GM18520 (cell line): ENCODE data around the gene PRKCE.

Experiments used
- ATAC-seq: cut with Tn5 transposase; IDR thresholded peaks from one replicate; pipeline ENCODE4 v1.9.1; 2021; ENCODE audit not compliant: unreplicated experiment

Gene PRKCE

GRCh38 chr2:46125798-46126197, 474.3 kb downstream of the PRKCE start:
- no peak for ATAC-seq

GRCh38 chr2:46126571-46126970, 475.1 kb downstream of the PRKCE start:
- no peak for ATAC-seq

DNA sequence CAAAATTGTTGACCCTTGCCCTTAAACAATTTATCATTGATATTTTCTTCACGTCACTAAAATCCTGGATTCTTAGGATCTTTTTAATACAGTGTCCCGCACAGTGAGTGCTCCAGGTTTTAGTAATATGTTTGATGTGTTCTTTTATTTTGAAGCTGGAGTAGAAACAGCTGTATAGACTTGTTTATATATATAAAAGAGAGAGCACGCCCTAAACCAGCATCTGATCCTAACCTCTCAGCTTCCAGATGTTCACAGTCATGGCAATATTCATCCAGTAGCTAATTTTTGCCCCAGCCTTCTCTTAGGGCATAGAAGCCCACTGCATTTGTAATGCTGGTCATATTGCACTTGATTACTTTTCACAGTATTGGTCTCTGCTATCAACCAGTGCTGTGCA, 475.7 kb downstream of the PRKCE start:
- ATAC-seq = no peak

DNA sequence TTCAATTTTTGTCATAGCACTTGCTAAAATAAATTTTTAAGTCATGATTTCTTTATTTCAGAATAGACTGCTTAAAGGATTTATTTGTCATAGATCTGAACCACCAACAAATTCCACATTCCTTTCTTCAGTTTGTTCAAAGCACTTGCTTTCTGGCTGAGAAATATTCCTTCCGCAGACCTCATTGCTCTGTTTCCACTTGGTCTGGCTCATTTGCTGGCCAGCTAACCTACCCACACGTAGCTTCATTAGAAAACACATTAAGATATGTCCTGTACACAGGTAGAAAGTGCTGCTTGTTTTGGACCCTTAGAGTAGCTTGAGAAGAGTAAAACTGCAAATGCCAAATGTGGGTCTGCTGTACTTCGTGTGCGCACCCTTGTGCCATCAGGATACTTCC, 479.0 kb downstream of the PRKCE start:
- ATAC-seq = no peak

DNA sequence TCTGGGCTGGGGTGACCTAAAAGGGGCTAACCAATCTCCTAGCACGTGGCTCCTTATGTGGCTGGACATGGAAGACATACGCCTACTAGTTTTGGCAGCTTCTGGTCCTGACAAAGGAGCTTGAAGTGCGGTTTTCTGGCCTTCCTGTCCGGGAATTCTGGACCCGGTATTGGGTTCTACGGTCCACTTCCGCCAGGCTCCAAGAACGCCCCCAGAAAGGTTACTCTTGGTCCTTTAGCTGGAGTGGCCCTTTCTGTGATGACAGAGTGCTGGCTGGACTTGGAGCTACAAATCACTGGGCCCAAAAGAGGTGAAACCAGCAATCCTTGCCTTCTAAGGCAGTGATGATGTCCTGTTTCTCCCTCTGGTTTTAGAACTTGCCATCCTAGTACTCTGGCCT, 481.5 kb downstream of the PRKCE start:
- no peak for ATAC-seq

GRCh38 chr2:46134531-46135227, 483.2 kb downstream of the PRKCE start:
- no peak for ATAC-seq

- no peak for ATAC-seq
These were observed 483.9 kb downstream of the PRKCE start for GRCh38 chr2:46135228-46135855.

- ATAC-seq = no peak
These were observed 484.5 kb downstream of the PRKCE start for GRCh38 chr2:46135958-46136357.

DNA sequence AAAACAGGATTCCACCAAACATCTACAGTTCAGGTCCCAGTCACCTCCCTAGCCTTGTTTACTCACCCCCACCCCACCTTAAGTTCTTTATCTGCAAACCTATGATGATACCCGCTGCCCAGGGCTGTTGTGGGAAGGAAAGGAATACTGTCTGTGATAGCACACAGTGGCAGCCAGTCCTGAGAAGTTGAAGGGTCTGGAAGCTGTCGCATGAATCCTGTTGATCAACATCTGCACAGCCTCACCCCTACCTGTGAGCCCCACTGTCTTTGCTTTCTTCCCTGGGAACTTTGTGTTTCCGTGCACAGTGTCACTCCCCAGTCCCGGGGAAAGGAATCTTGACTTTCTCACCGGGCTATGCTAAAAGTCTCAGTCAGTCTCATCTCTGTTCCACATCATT, 485.0 kb downstream of the PRKCE start:
- no peak for ATAC-seq

DNA sequence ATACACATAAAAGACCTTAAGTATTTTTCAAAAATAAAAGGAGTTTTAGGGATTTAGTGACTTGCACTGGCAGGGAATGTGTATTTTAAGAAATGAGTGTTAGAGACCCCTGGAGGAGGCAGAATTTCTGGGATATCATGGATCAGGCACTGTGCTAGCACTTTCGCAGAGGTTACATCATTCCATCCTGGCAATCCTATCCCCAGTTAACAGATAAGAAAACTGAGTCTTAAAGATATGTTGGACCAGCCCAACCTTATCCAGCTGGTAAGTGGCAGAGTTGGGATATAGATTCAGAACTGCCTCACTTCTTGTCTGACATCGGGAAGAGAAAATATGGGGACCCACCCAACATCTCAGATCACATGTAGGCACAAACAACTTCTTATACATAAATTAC, 485.5 kb downstream of the PRKCE start:
- no peak for ATAC-seq

DNA sequence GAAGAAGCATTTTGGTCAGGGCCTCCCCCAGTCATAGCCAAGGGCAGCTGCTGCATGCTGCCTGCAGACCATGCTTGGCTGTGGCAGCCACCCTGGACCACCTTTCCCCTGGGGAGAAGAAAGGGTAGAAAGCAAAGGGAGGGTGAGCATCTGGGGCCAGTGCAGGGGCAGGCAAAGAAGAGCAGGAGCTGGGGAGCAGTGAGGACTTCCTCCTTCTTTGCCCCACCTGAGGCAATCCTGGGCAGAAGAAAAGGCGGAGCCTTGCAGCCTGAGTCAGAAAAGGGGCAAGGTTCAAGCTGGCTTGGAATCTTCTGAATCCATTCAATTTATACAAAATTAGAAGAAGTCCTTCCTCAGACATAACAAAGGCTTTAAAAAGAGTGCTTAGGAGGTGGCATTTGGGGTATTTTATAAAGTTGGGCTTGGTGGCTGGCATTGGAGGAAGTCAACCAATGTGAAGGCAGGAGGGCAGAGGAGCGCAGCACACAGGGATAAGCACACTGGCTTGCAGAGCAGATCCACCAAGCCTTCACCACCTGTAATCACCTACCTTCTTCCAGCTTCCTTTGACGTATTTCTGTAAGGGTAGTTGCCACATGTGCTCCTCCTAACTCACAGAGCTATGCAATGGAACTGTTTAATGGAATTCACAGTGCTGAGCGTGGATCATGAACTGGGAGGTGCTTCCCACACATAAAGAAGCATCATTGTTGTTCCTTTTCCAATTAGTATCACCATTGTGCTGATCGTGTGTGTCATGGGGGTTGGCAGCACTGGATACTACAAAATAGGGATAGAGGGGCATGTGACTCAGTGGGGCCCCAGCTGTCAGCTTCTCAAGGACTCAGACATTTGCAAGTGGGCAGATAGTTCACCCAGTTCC, 491.3 kb downstream of the PRKCE start:
- ATAC-seq = no peak

DNA sequence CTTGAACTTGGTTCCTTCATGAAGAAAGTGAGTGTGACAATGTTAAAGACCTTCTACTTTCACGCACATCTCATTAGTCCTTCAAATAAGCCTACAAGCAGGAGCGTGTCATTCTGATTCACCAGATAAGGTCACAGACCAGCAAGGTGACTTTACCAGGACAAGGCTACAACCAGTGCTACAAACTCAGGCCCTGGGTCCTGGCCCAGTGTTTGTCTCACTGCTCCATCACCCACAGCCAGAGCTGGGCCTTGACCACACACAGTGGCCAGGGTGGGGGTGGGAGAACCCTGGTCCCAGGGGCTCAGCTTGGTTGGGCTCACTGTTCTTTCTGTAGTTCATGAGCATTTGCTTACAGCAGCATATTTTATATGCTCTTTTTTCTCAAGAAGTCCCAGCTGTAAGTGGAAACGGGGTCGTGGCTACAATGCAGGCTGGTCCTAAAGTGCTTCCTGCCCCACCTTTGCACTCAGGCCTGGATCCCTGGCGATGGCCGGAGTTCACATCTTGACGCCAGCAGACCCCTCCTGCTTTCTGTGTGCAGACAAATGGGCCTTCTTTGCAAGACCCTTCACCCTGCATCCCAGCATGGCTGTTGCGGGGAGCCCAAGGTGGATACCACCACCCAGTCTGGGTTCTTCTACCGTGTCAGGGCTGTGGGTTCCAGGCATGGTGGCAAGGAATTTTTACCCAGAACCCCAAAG, 492.1 kb downstream of the PRKCE start:
- no peak for ATAC-seq

DNA sequence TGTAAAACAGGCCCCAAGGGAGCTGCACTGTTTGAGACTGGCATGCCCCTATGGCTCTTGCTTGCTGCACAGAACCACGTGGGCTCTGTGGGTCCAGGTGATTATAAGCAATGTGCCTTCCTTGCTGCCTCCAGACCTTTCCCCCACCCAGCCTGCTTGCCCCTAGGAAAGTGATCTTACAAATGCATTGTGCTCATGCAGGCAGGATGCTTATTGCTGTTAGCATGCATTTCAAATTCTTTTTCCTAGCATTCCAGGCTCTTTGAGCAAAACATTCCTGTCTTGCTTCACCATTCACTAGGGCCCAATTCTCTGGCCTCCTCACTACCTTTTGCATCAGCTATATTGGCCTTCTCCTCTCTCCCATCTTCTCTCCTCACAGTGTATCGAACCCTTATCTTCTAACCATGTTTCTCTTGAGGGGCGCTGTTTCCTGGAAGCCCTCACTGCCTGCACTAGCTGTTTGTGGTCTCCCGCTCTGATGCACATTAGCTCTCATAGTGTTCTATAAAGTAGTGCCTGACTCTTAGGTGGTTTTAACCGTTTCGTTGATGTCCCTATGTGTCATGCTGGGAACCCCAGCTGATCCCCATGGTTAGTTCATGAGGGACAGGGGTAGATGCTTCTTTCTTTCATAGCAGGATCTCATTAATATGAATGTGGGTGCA, 492.8 kb downstream of the PRKCE start:
- ATAC-seq = no peak

DNA sequence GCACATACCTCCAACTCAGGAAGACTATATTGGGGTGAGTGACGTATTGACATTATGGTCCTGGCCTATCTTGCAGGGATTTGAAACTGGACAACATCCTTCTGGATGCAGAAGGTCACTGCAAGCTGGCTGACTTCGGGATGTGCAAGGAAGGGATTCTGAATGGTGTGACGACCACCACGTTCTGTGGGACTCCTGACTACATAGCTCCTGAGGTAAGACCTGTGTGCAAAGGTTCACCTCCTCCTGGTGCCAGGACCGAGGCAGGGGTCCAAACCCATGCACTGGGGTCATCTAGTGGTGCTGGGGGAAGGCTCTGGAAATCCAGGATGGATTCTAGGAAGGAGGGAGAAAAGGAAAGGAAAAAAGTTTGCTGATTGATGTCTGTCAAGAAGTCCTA, 493.5 kb downstream of the PRKCE start:
- no peak for ATAC-seq

GRCh38 chr2:46145840-46146239, 494.4 kb downstream of the PRKCE start:
- no peak for ATAC-seq

- no peak for ATAC-seq
These were observed 495.5 kb downstream of the PRKCE start for GRCh38 chr2:46146866-46147502.

DNA sequence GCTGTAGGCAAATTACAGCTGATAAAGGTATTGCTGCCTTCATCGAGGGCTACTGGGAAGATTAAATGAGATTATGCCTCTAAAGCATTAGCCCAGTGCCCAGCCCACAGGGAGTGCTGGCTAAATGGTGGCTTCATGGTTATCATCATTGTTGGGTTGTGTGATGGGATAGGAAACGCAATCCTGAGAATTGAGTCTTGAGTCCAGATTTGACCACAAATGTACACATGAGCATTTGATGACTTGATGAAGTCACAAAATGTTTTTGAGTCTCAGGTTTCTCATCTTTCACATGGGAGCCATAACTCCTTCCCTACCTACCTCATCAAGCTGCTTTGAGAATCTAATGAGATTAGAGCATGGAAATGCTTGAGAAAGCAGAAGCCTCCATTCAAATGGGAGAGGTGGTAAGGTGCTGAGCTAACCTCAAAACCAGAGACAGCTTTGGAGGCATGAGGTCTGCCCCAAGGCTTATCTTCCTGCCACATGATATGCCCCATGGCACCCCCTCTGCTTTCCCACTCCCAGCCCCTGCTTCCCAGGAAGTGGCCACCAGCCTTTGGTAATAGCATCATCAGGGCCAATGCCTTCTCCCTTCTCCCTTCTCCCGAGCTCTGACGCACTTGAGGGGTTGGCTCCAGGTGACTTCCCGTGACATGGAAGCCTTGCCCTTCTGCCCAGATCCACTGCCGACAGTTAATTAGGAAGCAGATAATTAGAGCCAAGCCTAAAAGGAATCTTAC, 496.3 kb downstream of the PRKCE start:
- no peak for ATAC-seq

DNA sequence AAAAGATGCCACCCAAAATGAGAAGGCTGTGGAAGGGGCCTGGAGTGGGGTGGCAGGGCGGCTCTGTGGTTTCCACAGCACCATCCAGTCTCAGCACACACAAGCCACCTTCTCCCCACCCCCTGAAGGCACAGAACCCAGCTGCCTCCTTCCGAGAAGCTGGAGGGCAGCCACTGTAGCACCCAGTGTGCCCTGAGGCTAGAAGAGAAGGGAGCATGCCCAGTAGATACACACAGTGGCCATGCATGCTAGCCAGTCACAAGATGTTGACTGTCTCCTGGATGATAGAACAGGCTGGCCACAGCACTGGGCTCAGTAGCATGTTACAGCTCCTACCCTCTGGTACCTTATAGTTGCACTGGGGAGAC, 496.9 kb downstream of the PRKCE start:
- no peak for ATAC-seq

DNA sequence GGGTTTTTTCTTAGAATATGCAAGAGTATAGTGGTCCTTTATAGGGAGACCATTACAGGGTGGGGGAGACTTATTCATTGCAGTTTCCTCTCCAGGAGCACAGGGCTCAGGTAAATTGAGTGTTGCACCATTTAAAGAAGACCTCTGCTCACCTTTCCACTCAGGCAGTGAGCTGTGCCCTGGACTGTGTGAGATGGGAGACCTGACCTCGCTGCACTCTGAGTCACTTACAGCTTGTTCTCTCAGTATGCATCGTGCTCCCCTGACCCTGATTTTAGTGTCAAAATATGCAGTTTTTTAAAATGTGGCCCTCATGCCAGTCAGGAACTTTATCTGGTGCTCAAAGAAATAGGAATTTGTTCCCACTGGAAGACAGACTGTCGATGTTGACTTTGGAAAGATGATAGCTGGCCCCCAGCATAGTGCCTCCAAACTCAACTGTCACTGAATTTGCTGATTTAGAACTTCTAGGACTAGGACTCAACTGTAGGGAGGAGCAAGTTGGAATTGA, 499.0 kb downstream of the PRKCE start:
- ATAC-seq = no peak

- no peak for ATAC-seq
These were observed 500.1 kb downstream of the PRKCE start for GRCh38 chr2:46151577-46151976.
